ENCODE measurements around the gene JPH4.

The JPH4 gene

DNA sequence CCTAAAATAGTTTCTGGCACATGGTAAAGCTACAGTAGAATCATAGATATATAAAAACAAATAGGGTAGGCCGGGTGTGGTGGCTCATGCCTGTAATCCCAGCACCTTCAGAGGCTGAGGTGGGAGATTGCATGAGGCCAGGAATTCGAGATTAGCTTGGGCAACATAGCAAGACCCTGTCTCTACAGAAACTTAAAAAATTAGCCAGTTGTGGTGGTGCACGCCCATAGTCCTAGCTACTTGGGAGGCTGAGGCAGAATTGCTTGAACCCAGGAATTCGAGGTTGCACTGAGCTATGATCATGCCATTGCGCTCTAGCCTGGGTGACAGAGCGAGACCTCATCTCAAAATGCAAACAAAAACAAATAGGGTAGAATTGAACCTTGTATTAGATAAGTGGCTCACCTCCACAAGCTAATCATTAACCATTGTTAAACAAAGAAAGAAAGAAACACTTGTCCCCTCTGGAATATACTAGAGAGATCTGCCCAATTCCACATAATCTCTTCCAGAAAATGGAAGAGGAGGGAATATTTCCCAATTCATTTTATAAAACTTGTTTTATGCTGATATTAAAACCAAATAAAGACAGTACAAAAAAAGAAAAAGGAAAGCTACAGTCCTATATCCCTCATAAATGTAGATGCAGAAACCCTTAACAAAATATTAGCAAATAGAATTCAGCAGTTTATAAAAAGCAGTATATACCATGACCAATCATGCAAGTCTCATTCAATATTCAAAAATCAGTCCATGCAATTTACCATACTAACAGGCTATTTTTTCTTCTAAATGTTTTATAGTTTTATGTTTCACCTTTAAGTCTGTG, 34.9 kb upstream of the JPH4 start:
- H3K9me3 ChIP-seq (ENCODE audit: control insufficient read depth, low read length) = no peaks in the 10 kb centered on the region
- no peaks in the 10 kb centered on the region for H3K79me2 ChIP-seq
- no peak overlapping the region for H3K4me2 ChIP-seq (ENCODE audit: low read length)
- H2AFZ ChIP-seq = no peak overlapping the region
- H3K27ac ChIP-seq = no peak overlapping the region
- H3K27me3 ChIP-seq (ENCODE audit: control insufficient read depth, insufficient read depth, low read length) = no peaks in the 10 kb centered on the region
- H3K4me3 ChIP-seq (ENCODE audit: low read depth, low read length) = no peak overlapping the region
- TF ChIP-seq CTCF (IDR thresholded peaks at IDR 0.05) = no peak
- H3K9ac ChIP-seq = no peak overlapping the region
- H3K4me1 ChIP-seq = no peaks in the 10 kb centered on the region
- H3K36me3 ChIP-seq (ENCODE audit: control insufficient read depth, insufficient read depth, low read length) = no peaks in the 10 kb centered on the region

- Histone ChIP-seq H3K36me3 (ENCODE audit: control insufficient read depth, insufficient read depth, low read length) (no peaks in the 10 kb centered on the region), H3K27ac (no peak overlapping the region), H3K79me2 (no peaks in the 10 kb centered on the region), H2AFZ (no peak overlapping the region), H3K9me3 (ENCODE audit: control insufficient read depth, low read length) (no peaks in the 10 kb centered on the region), H3K27me3 (ENCODE audit: control insufficient read depth, insufficient read depth, low read length) (no peaks in the 10 kb centered on the region), H3K4me3 (ENCODE audit: low read depth, low read length) (no peak overlapping the region), H3K4me2 (ENCODE audit: low read length) (no peak overlapping the region), H3K9ac (no peak overlapping the region), H3K4me1 (no peaks in the 10 kb centered on the region)
- TF ChIP-seq CTCF (IDR thresholded peaks at IDR 0.05) = no peak
Observed at GRCh38 chr14:23612802-23613201, 34.2 kb upstream of the JPH4 start.

- H3K79me2 ChIP-seq = no peaks in the 10 kb centered on the region
- H3K4me1 ChIP-seq = no peaks in the 10 kb centered on the region
- no peaks in the 10 kb centered on the region for H3K36me3 ChIP-seq (ENCODE audit: control insufficient read depth, insufficient read depth, low read length)
- H3K4me2 ChIP-seq (ENCODE audit: low read length) = no peak overlapping the region
- no peak overlapping the region for H2AFZ ChIP-seq
- no peak overlapping the region for H3K4me3 ChIP-seq (ENCODE audit: low read depth, low read length)
- TF ChIP-seq CTCF (IDR thresholded peaks at IDR 0.05) = no peak
- H3K27me3 ChIP-seq (ENCODE audit: control insufficient read depth, insufficient read depth, low read length) = no peaks in the 10 kb centered on the region
- H3K27ac ChIP-seq = no peak overlapping the region
- H3K9ac ChIP-seq = no peak overlapping the region
- no peaks in the 10 kb centered on the region for H3K9me3 ChIP-seq (ENCODE audit: control insufficient read depth, low read length)
Observed at GRCh38 chr14:23612354-23612732, 33.8 kb upstream of the JPH4 start.

DNA sequence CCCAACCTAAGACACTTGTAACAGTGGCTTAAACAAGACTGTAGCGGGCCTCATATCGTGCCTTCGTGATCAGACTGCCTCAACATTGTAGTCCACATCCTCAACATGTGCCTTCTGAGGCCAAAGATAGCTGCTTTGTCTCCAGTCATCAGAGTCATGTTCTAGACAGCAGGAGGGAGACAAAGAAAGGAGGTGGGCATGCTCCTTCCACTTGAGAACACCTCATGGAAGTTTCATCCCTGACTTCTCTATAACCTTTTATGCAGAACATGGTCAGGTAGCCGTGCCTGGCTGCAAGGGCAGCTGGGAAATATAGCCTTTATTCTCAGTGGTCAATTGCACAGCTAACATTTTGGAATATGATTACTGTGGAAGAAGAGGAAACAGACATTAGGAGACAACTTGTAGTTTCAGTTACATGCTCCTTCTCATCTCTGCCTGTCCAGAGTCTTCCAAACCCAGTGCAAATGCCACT, 32.3 kb upstream of the JPH4 start:
- no peaks in the 10 kb centered on the region for H3K9me3 ChIP-seq (ENCODE audit: control insufficient read depth, low read length)
- no peak overlapping the region for H3K4me2 ChIP-seq (ENCODE audit: low read length)
- no peaks in the 10 kb centered on the region for H3K79me2 ChIP-seq
- no peak overlapping the region for H3K27ac ChIP-seq
- no peaks in the 10 kb centered on the region for H3K36me3 ChIP-seq (ENCODE audit: control insufficient read depth, insufficient read depth, low read length)
- H3K27me3 ChIP-seq (ENCODE audit: control insufficient read depth, insufficient read depth, low read length) = no peaks in the 10 kb centered on the region
- H3K4me3 ChIP-seq (ENCODE audit: low read depth, low read length) = no peak overlapping the region
- H2AFZ ChIP-seq = no peak overlapping the region
- no peak for TF ChIP-seq CTCF (IDR thresholded peaks at IDR 0.05)
- no peaks in the 10 kb centered on the region for H3K4me1 ChIP-seq
- H3K9ac ChIP-seq = no peak overlapping the region

Measured in parathyroid adenoma (tissue), 2 donors.